ENCODE data around the gene MIXL1. TPM values are rescaled to one million over a fixed set of nuclear protein-coding genes. Genes with fewer than 3 reads are reported as not detected.
"Not testable (repeated sequence)": the region's sequence is repeated elsewhere in the genome, so short reads cannot be mapped to it uniquely, and the experiment has no call there.

The MIXL1 gene
- total and polyA plus RNA-seq, 7 experiments from 2014 or later, result not detected

DNA sequence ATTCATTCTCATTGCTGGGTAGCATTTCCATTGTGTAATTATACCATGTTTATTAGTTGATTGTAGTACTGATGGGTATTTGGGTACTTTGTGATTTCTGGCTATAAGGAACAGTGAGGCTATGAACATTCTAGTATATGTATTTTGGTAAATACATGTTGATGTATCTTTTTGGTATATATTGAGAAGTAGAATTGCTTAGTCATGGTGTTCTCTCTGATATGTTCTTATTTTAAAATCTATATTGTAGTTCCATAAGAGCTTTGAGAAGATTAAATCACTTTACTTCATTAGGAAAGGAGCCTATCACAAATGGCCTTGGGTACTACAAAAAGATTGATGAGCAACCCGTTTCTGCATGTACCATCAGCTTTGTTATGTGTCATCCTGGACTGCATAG lies 13.4 kb downstream of the MIXL1 start:
- H3K4me3 ChIP-seq (ENCODE audit: low read length), result no peak overlapping the region
- ChIA-PET POLR2A (no interaction called here), CTCF (no interaction called here)
- Mint-ChIP-seq H3K4me1 (peaks cover 0 to 2% (median 0%) of the 10 kb centered on the region in 7 donors), H3K27ac (no peak overlapping the region), H3K9me3 (no peaks in the 10 kb centered on the region), H3K27me3 (no peaks in the 10 kb centered on the region), H3K36me3 (peaks cover 9 to 42% (median 26%) of the 10 kb centered on the region in 5 donors), H3K4me3 (no peak overlapping the region)
- DNase-seq (no peak), ATAC-seq (no peak)
- H3K27ac ChIP-seq (ENCODE audit: low read depth, low read length), result no peak overlapping the region
- H3K4me1 ChIP-seq (ENCODE audit: control insufficient read depth in 2 of 2, insufficient read depth in 2 of 2, low read length in 2 of 2), result no peaks in the 10 kb centered on the region
- peaks cover 0 to 8% (median 0%) of the 10 kb centered on the region in 3 experiments for H3K36me3 ChIP-seq (ENCODE audit: control insufficient read depth in 2 of 3, insufficient read depth in 3 of 3, low read length in 3 of 3)
- no peaks in the 10 kb centered on the region for H3K9me3 ChIP-seq (ENCODE audit: control insufficient read depth in 2 of 3, low read length in 3 of 3)
- H3K27me3 ChIP-seq (ENCODE audit: control insufficient read depth in 2 of 2, insufficient read depth in 2 of 2, low read length in 2 of 2), result no peaks in the 10 kb centered on the region
- intact Hi-C loops (cut with micrococcal nuclease), result no loop called here

DNA sequence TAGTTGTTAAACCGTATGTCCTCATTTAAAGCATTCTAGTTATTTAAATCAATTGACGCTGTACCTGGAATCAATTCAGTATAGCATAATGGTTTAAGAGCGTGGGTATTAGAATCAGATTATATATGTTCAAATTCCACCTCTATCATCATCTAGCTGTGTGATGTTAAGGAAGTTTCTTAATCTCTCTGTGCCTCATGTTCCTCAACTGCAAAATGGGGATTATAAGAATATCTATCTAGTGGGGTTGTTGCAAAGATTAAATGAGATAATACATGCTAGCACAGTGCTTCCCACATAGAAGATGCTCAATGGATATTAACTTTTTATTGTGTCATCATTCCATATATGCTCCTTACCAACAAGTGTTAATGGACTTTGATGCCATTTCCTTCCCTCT lies 16.0 kb downstream of the MIXL1 start:
- Mint-ChIP-seq H3K27ac (no peak overlapping the region), H3K27me3 (no peaks in the 10 kb centered on the region), H3K4me3 (no peak overlapping the region), H3K36me3 (peaks cover 8 to 41% (median 23%) of the 10 kb centered on the region in 5 donors), H3K4me1 (peaks cover 0 to 2% (median 0%) of the 10 kb centered on the region in 7 donors), H3K9me3 (no peaks in the 10 kb centered on the region)
- no peak overlapping the region for H3K4me3 ChIP-seq (ENCODE audit: low read length)
- POLR2A ChIA-PET, result interaction anchor here (0.6 kb wide), 1 partner anchor 107 kb away, joined by 3 read pairs; no protein-coding TSS in a partner anchor
- no peak for DNase-seq
- no peaks in the 10 kb centered on the region for H3K27me3 ChIP-seq (ENCODE audit: control insufficient read depth in 2 of 2, insufficient read depth in 2 of 2, low read length in 2 of 2)
- ATAC-seq, result no peak
- intact Hi-C loops (cut with micrococcal nuclease), result no loop called here
- H3K36me3 ChIP-seq (ENCODE audit: control insufficient read depth in 2 of 3, insufficient read depth in 3 of 3, low read length in 3 of 3), result no peaks in the 10 kb centered on the region
- no peak overlapping the region for H3K27ac ChIP-seq (ENCODE audit: low read depth, low read length)
- H3K9me3 ChIP-seq (ENCODE audit: control insufficient read depth in 2 of 3, low read length in 3 of 3), result no peaks in the 10 kb centered on the region
- CTCF ChIA-PET, result interaction anchor here (1.2 kb wide), 1 partner anchor 94 kb away, joined by 3 read pairs; no protein-coding TSS in a partner anchor
- no peaks in the 10 kb centered on the region for H3K4me1 ChIP-seq (ENCODE audit: control insufficient read depth in 2 of 2, insufficient read depth in 2 of 2, low read length in 2 of 2)

DNA sequence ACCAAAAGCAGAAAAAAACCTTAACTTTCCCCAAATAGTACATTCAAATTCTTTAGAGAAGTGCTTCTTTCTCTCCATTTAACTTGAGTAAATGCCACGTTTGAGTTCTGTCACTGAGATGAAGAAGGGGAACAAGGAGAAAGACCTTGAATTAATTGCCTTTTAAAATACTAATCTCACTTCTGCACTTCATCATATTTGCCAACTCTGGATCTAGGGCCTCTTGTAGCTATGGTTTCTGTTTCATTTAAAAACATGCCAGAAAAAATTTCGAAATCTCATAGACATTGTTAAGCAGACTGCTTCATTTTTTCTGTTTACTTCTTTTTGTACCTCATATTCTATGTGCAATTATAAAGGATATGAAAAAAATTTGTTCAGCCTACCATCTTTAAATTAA lies 24.6 kb downstream of the MIXL1 start:
- Histone ChIP-seq H3K9me3 (ENCODE audit: control insufficient read depth in 2 of 3, low read length in 3 of 3) (no peaks in the 10 kb centered on the region), H3K36me3 (ENCODE audit: control insufficient read depth in 2 of 3, insufficient read depth in 3 of 3, low read length in 3 of 3) (no peaks in the 10 kb centered on the region), H3K4me3 (ENCODE audit: low read length) (no peak overlapping the region), H3K27ac (ENCODE audit: low read depth, low read length) (no peak overlapping the region), H3K27me3 (ENCODE audit: control insufficient read depth in 2 of 2, insufficient read depth in 2 of 2, low read length in 2 of 2) (no peaks in the 10 kb centered on the region), H3K4me1 (ENCODE audit: control insufficient read depth in 2 of 2, insufficient read depth in 2 of 2, low read length in 2 of 2) (no peaks in the 10 kb centered on the region)
- CTCF ChIA-PET, result interaction anchor here (0.6 kb wide), 1 partner anchor 1536 kb away, joined by 4 read pairs; no protein-coding TSS in a partner anchor
- no peak overlapping the region for H3K4me3 Mint-ChIP-seq
- peaks cover 3 to 36% (median 17%) of the 10 kb centered on the region in 5 donors for H3K36me3 Mint-ChIP-seq
- intact Hi-C loops (cut with micrococcal nuclease), result no loop called here
- ATAC-seq, result no peak
- no peak for DNase-seq
- H3K27ac Mint-ChIP-seq, result no peak overlapping the region
- peaks cover 0 to 2% (median 0%) of the 10 kb centered on the region in 7 donors for H3K4me1 Mint-ChIP-seq
- POLR2A ChIA-PET, result no interaction called here
- H3K27me3 Mint-ChIP-seq, result no peaks in the 10 kb centered on the region
- H3K9me3 Mint-ChIP-seq, result no peaks in the 10 kb centered on the region

DNA sequence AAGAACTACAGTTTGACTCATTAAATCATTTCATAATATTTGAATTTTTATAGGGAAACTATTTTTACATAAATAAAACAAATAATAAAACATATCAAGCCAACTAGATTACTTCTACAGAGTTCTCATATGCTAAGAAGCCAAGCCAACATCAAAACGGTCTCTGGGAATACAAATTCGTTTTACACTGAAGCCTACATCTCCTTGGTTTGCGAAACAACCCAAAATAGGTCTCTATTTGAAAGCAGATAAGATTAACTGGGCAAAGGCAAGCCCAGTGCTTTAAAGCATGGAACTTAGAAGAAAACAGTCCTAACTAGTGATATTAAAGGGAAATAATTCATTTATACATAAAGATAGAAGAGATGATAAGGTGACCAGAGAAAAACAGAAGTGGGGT lies 25.3 kb downstream of the MIXL1 start:
- CTCF ChIA-PET, result no interaction called here

DNA sequence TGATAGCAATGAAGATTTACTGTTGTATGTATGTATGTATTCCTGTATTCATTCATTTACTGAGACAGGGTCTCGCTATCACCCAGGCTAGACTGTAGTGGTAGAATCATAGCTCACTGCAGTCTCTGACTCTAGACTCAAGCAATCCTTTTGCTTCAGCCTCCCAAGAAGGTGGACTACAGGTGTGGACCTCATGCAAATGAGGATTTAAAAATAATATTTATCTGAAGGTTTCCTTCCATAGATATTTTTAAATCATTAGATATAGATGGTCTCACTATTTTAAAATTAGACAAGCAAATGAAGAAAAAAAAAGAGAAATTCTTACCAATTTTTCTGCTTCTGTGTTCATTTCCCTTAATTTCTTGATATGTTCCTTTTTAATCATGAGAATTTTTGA lies 27.0 kb downstream of the MIXL1 start:
- Mint-ChIP-seq H3K27me3 (no peaks in the 10 kb centered on the region), H3K9me3 (no peaks in the 10 kb centered on the region), H3K27ac (no peak overlapping the region), H3K36me3 (peaks cover 0 to 31% (median 12%) of the 10 kb centered on the region in 5 donors), H3K4me1 (peaks cover 0 to 2% (median 0%) of the 10 kb centered on the region in 7 donors), H3K4me3 (no peak overlapping the region)
- ChIA-PET POLR2A (no interaction called here), CTCF (no interaction called here)
- no peaks in the 10 kb centered on the region for H3K4me1 ChIP-seq (ENCODE audit: control insufficient read depth in 2 of 2, insufficient read depth in 2 of 2, low read length in 2 of 2)
- no peak overlapping the region for H3K4me3 ChIP-seq (ENCODE audit: low read length)
- DNase-seq, result no peak
- H3K9me3 ChIP-seq (ENCODE audit: control insufficient read depth in 2 of 3, low read length in 3 of 3), result no peaks in the 10 kb centered on the region
- intact Hi-C loops (cut with micrococcal nuclease), result no loop called here
- no peak overlapping the region for H3K27ac ChIP-seq (ENCODE audit: low read depth, low read length)
- H3K27me3 ChIP-seq (ENCODE audit: control insufficient read depth in 2 of 2, insufficient read depth in 2 of 2, low read length in 2 of 2), result no peaks in the 10 kb centered on the region
- H3K36me3 ChIP-seq (ENCODE audit: control insufficient read depth in 2 of 3, insufficient read depth in 3 of 3, low read length in 3 of 3), result no peaks in the 10 kb centered on the region
- no peak for ATAC-seq

More for the DNA sequence above, 25.3 kb downstream of the MIXL1 start:
- no peaks in the 10 kb centered on the region for H3K36me3 ChIP-seq (ENCODE audit: control insufficient read depth in 2 of 3, insufficient read depth in 3 of 3, low read length in 3 of 3)
- ATAC-seq, result no peak
- POLR2A ChIA-PET, result no interaction called here
- no peaks in the 10 kb centered on the region for H3K27me3 Mint-ChIP-seq
- no peak overlapping the region for H3K27ac Mint-ChIP-seq
- no peak for DNase-seq
- no peaks in the 10 kb centered on the region for H3K9me3 Mint-ChIP-seq
- peaks cover 3 to 36% (median 17%) of the 10 kb centered on the region in 5 donors for H3K36me3 Mint-ChIP-seq
- H3K9me3 ChIP-seq (ENCODE audit: control insufficient read depth in 2 of 3, low read length in 3 of 3), result no peaks in the 10 kb centered on the region
- H3K4me1 ChIP-seq (ENCODE audit: control insufficient read depth in 2 of 2, insufficient read depth in 2 of 2, low read length in 2 of 2), result no peaks in the 10 kb centered on the region
- no peaks in the 10 kb centered on the region for H3K27me3 ChIP-seq (ENCODE audit: control insufficient read depth in 2 of 2, insufficient read depth in 2 of 2, low read length in 2 of 2)
- H3K4me3 Mint-ChIP-seq, result no peak overlapping the region
- H3K27ac ChIP-seq (ENCODE audit: low read depth, low read length), result no peak overlapping the region
- peaks cover 0 to 2% (median 0%) of the 10 kb centered on the region in 7 donors for H3K4me1 Mint-ChIP-seq
- intact Hi-C loops (cut with micrococcal nuclease), result no loop called here
- no peak overlapping the region for H3K4me3 ChIP-seq (ENCODE audit: low read length)

GRCh38 chr1:226252841-226253240 lies 29.4 kb downstream of the MIXL1 start:
- intact Hi-C loops (cut with micrococcal nuclease); H3K27me3 ChIP-seq (ENCODE audit: control insufficient read depth in 2 of 2, insufficient read depth in 2 of 2, low read length in 2 of 2); POLR2A ChIA-PET; H3K4me3 ChIP-seq (ENCODE audit: low read length); DNase-seq; H3K27me3 Mint-ChIP-seq; H3K4me1 ChIP-seq (ENCODE audit: control insufficient read depth in 2 of 2, insufficient read depth in 2 of 2, low read length in 2 of 2); H3K9me3 ChIP-seq (ENCODE audit: control insufficient read depth in 2 of 3, low read length in 3 of 3); H3K4me1 Mint-ChIP-seq; ATAC-seq; H3K27ac ChIP-seq (ENCODE audit: low read depth, low read length); H3K9me3 Mint-ChIP-seq; H3K27ac Mint-ChIP-seq; H3K36me3 ChIP-seq (ENCODE audit: control insufficient read depth in 2 of 3, insufficient read depth in 3 of 3, low read length in 3 of 3); H3K4me3 Mint-ChIP-seq; CTCF ChIA-PET: not testable (repeated sequence)
- H3K36me3 Mint-ChIP-seq, result peaks cover 0 to 31% (median 10%) of the 10 kb centered on the region in 5 donors

DNA sequence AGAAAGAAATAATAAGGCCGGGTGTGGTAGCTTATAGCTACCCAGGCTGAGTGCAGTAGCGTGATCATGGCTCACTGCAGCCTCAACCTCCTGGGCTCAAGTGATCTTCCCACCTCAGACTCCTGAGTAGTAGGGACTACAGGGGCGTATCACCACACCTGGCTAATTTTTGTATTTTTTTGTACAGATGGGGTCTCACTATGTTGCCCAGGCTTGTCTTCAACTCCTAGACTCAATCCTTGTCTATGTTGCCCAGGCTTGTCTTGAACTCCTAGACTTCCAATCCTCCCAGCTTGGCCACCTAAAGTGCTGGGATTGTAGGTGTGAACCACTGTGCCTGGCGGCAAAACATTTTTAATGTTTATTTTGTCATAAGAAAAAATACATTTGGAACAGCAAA lies 30.5 kb downstream of the MIXL1 start:
- Histone ChIP-seq H3K27me3 (ENCODE audit: control insufficient read depth in 2 of 2, insufficient read depth in 2 of 2, low read length in 2 of 2) (no peaks in the 10 kb centered on the region), H3K27ac (ENCODE audit: low read depth, low read length) (no peak overlapping the region), H3K9me3 (ENCODE audit: control insufficient read depth in 2 of 3, low read length in 3 of 3) (no peaks in the 10 kb centered on the region), H3K36me3 (ENCODE audit: control insufficient read depth in 2 of 3, insufficient read depth in 3 of 3, low read length in 3 of 3) (no peaks in the 10 kb centered on the region), H3K4me1 (ENCODE audit: control insufficient read depth in 2 of 2, insufficient read depth in 2 of 2, low read length in 2 of 2) (no peaks in the 10 kb centered on the region), H3K4me3 (ENCODE audit: low read length) (no peak overlapping the region)
- DNase-seq, result no peak
- intact Hi-C loops (cut with micrococcal nuclease), result no loop called here
- POLR2A ChIA-PET, result no interaction called here
- peaks cover 0 to 3% (median 0%) of the 10 kb centered on the region in 7 donors for H3K4me1 Mint-ChIP-seq
- peaks cover 0 to 29% (median 11%) of the 10 kb centered on the region in 5 donors for H3K36me3 Mint-ChIP-seq
- H3K9me3 Mint-ChIP-seq, result peaks cover 0 to under 1% (median 0%) of the 10 kb centered on the region in 11 donors
- H3K27ac Mint-ChIP-seq, result no peak overlapping the region
- no peak for ATAC-seq
- no peak overlapping the region for H3K4me3 Mint-ChIP-seq
- H3K27me3 Mint-ChIP-seq, result no peaks in the 10 kb centered on the region
- CTCF ChIA-PET, result no interaction called here

All from naive thymus-derived CD4-positive, alpha-beta T cell (primary cell).